Measurements from ENCODE around the gene MRAP. TPM values are rescaled to one million over a fixed set of nuclear protein-coding genes. Genes with fewer than 3 reads are reported as not detected.

The MRAP gene
- total RNA-seq, 1 experiment from 2014 or later: not detected

DNA sequence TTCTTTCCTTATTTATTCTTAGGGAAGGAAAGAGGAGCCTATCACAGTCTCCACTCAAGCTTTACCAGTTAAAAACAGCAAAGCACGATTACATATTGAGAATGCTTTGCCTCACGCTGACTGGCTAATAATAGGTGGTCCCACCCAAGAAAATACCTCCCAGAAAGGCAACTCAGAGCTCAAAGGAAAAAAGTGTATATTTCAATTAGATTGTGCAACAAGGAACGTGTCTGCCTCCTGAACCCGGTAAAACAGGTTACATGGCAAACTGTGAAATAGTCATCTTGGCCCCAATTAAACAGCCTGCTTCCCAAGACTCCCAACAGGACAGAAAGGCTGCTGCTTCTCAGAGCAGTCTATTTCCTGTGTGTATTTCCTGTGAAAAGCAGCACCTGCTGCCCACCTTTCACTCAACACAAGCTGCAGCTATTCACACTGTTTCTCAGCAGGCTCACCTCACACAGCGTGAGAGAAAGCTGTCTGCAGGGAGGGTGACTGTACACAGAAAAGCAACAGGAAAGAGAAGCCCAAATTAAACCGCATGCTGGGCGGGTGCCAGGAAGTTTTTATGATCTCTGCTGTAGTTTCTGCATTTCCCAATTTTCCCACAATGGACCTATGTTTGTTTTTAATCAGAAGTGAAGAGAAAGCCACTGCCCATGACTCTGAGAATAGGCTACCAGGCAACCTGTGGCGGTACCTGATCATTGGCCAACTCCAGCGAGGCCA lies 50.1 kb downstream of the MRAP start:
- no peak for TF ChIP-seq EZH2 (IDR thresholded peaks at IDR 0.05; ENCODE audit: low read depth)
- TF ChIP-seq, protein P1, sequence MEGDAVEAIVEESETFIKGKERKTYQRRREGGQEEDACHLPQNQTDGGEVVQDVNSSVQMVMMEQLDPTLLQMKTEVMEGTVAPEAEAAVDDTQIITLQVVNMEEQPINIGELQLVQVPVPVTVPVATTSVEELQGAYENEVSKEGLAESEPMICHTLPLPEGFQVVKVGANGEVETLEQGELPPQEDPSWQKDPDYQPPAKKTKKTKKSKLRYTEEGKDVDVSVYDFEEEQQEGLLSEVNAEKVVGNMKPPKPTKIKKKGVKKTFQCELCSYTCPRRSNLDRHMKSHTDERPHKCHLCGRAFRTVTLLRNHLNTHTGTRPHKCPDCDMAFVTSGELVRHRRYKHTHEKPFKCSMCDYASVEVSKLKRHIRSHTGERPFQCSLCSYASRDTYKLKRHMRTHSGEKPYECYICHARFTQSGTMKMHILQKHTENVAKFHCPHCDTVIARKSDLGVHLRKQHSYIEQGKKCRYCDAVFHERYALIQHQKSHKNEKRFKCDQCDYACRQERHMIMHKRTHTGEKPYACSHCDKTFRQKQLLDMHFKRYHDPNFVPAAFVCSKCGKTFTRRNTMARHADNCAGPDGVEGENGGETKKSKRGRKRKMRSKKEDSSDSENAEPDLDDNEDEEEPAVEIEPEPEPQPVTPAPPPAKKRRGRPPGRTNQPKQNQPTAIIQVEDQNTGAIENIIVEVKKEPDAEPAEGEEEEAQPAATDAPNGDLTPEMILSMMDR (conservative IDR thresholded peaks at IDR 0.05): no peak

DNA sequence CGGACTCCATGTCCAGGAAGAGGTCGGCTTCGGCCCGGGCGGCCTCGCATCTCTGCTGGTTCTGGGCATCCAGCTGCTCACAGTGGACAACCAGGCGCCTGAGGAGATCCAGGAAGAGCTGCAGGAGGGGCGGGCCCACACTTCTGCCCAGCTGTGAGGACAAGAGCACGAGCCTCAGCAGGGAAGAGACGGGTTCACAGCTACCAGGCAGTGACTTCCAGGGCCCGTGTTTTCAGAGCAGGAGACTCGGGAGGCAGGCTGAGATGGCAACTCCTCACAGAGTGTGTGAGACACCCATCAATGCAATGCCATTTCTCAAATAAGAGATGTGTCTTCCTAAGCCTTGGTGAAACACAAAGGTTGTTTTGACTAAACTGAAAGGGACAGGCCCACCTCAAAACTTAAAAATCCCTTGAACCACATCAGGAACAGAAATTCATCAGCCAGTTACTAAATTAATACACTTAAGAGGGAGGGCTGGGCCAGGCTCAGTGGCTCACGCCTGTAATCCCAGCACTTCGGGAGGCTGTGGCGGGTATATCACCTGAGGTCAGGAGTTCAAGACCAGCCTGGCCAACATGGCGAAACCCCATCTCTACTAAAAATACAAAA lies 50.8 kb downstream of the MRAP start:
- intact Hi-C loops (cut with micrococcal nuclease; ENCODE audit: unreplicated experiment): no loop called here
- no peaks in the 10 kb centered on the region for H3K27me3 ChIP-seq (ENCODE audit: insufficient read depth, low read depth)
- CTCF ChIA-PET: no interaction called here
- H3K9me2 ChIP-seq (ENCODE audit: insufficient read depth): no peaks in the 10 kb centered on the region
- H4K20me1 ChIP-seq (ENCODE audit: insufficient read depth): no peaks in the 10 kb centered on the region
- no peak for TF ChIP-seq EZH2 (IDR thresholded peaks at IDR 0.05; ENCODE audit: low read depth)
- TF ChIP-seq, protein P1 (conservative IDR thresholded peaks at IDR 0.05): no peak
- no peaks in the 10 kb centered on the region for H3K9me3 ChIP-seq (ENCODE audit: insufficient read depth, low read depth)
- peak overlapping the region; percentile 93 for H3K27ac ChIP-seq
- POLR2A ChIA-PET (ENCODE audit: unreplicated experiment): no interaction called here
- no peaks in the 10 kb centered on the region for H3K79me2 ChIP-seq (ENCODE audit: low read depth)
- H2AFZ ChIP-seq: no peak overlapping the region
- H3K4me2 ChIP-seq: peak overlapping the region; percentile 57
- peaks cover 26% of the 10 kb centered on the region for H3F3A ChIP-seq (ENCODE audit: insufficient read depth, low read depth)
- peaks cover 20% of the 10 kb centered on the region; the same call in 1 of the 2 replicates for H3K36me3 ChIP-seq (ENCODE audit: low read depth)
- H3K4me1 ChIP-seq (replicated peaks; ENCODE audit: insufficient read depth): peaks cover 21% of the 10 kb centered on the region
- H3K4me3 ChIP-seq: no peak overlapping the region
- DNase-seq: no peak
- no TSS peak for BruUV-seq (replicated peaks)

More for the DNA sequence above, 50.1 kb downstream of the MRAP start:
- H4K20me1 ChIP-seq (ENCODE audit: insufficient read depth): no peaks in the 10 kb centered on the region
- H3K9me2 ChIP-seq (ENCODE audit: insufficient read depth): no peaks in the 10 kb centered on the region
- CTCF ChIA-PET: no interaction called here
- intact Hi-C loops (cut with micrococcal nuclease; ENCODE audit: unreplicated experiment): no loop called here
- peak overlapping the region; percentile 93 for H3K27ac ChIP-seq
- DNase-seq: peak in 1 of 2 experiments; percentile 88
- no peak overlapping the region for H2AFZ ChIP-seq
- no peaks in the 10 kb centered on the region for H3K27me3 ChIP-seq (ENCODE audit: insufficient read depth, low read depth)
- no TSS peak for BruUV-seq (replicated peaks)
- H3F3A ChIP-seq (ENCODE audit: insufficient read depth, low read depth): peaks cover 26% of the 10 kb centered on the region
- no peak overlapping the region for H3K4me3 ChIP-seq
- POLR2A ChIA-PET (ENCODE audit: unreplicated experiment): no interaction called here
- H3K9me3 ChIP-seq (ENCODE audit: insufficient read depth, low read depth): no peaks in the 10 kb centered on the region
- H3K36me3 ChIP-seq (ENCODE audit: low read depth): peaks cover 23% of the 10 kb centered on the region; the same call in 1 of the 2 replicates
- H3K79me2 ChIP-seq (ENCODE audit: low read depth): no peaks in the 10 kb centered on the region
- peaks cover 21% of the 10 kb centered on the region for H3K4me1 ChIP-seq (replicated peaks; ENCODE audit: insufficient read depth)
- peak overlapping the region; percentile 57 for H3K4me2 ChIP-seq

GRCh38 chr21:32350211-32350980 lies 51.7 kb downstream of the MRAP start:
- no peaks in the 10 kb centered on the region for H3K9me3 ChIP-seq (ENCODE audit: insufficient read depth, low read depth)
- CTCF ChIA-PET: no interaction called here
- H3K36me3 ChIP-seq (ENCODE audit: low read depth): peaks cover 11% of the 10 kb centered on the region; the same call in 1 of the 2 replicates
- no peak for DNase-seq
- H3K27me3 ChIP-seq (ENCODE audit: insufficient read depth, low read depth): no peaks in the 10 kb centered on the region
- no peak overlapping the region for H3K4me2 ChIP-seq
- TF ChIP-seq, protein P1 (conservative IDR thresholded peaks at IDR 0.05): no peak
- no peak for TF ChIP-seq EZH2 (IDR thresholded peaks at IDR 0.05; ENCODE audit: low read depth)
- no peak overlapping the region for H2AFZ ChIP-seq
- no peak overlapping the region for H3K4me3 ChIP-seq
- POLR2A ChIA-PET (ENCODE audit: unreplicated experiment): no interaction called here
- H3K79me2 ChIP-seq (ENCODE audit: low read depth): no peaks in the 10 kb centered on the region
- no TSS peak for BruUV-seq (replicated peaks)
- no peaks in the 10 kb centered on the region for H3K9me2 ChIP-seq (ENCODE audit: insufficient read depth)
- no peaks in the 10 kb centered on the region for H4K20me1 ChIP-seq (ENCODE audit: insufficient read depth)
- H3F3A ChIP-seq (ENCODE audit: insufficient read depth, low read depth): peaks cover 26% of the 10 kb centered on the region
- intact Hi-C loops (cut with micrococcal nuclease; ENCODE audit: unreplicated experiment): no loop called here
- peak overlapping the region; percentile 93 for H3K27ac ChIP-seq
- peaks cover 21% of the 10 kb centered on the region for H3K4me1 ChIP-seq (replicated peaks; ENCODE audit: insufficient read depth)

All from PC-9 (cell line).